Kidney epithelial cell (primary cell): ENCODE measurements around the gene GPRC6A. TPM values are rescaled to one million over a fixed set of nuclear protein-coding genes. Genes with fewer than 3 reads are reported as not detected.

ENCODE experiments used
- DNase-seq: peaks from one replicate; pipeline ENCODE4 v3.0.0-alpha.2; 2010; ENCODE audit warnings: low read depth
- H3K27me3 ChIP-seq: 2 replicates; pipeline ENCODE4 v1.6.0; 2011; ENCODE audit warnings: low read length; ENCODE audit not compliant: control insufficient read depth, insufficient read depth
- H3K36me3 ChIP-seq: 2 replicates; pipeline ENCODE4 v1.5.1; 2011; ENCODE audit warnings: low read length; ENCODE audit not compliant: control insufficient read depth, insufficient read depth
- H3K4me3 ChIP-seq: 2 replicates; pipeline ENCODE4 v1.5.1; 2011; ENCODE audit warnings: low read depth, mild to moderate bottlenecking, control low read depth, low read length
- CTCF ChIP-seq: IDR thresholded peaks from 2 replicates; pipeline ENCODE4 v1.5.1; 2011; ENCODE audit warnings: mild to moderate bottlenecking, moderate library complexity, low read length, control low read depth, inconsistent platforms; ENCODE audit not compliant: insufficient read depth, poor library complexity, severe bottlenecking
- total RNA-seq: library from RNA; depleted of rRNA; stranded (reverse); fragments of >200 nt; gene quantifications from 2 replicates; pipeline ENCODE4 v1.2.3, GENCODE V29; 2015

GPRC6A gene, protein sequence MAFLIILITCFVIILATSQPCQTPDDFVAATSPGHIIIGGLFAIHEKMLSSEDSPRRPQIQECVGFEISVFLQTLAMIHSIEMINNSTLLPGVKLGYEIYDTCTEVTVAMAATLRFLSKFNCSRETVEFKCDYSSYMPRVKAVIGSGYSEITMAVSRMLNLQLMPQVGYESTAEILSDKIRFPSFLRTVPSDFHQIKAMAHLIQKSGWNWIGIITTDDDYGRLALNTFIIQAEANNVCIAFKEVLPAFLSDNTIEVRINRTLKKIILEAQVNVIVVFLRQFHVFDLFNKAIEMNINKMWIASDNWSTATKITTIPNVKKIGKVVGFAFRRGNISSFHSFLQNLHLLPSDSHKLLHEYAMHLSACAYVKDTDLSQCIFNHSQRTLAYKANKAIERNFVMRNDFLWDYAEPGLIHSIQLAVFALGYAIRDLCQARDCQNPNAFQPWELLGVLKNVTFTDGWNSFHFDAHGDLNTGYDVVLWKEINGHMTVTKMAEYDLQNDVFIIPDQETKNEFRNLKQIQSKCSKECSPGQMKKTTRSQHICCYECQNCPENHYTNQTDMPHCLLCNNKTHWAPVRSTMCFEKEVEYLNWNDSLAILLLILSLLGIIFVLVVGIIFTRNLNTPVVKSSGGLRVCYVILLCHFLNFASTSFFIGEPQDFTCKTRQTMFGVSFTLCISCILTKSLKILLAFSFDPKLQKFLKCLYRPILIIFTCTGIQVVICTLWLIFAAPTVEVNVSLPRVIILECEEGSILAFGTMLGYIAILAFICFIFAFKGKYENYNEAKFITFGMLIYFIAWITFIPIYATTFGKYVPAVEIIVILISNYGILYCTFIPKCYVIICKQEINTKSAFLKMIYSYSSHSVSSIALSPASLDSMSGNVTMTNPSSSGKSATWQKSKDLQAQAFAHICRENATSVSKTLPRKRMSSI
- total RNA-seq: not detected in 2 replicates

GRCh38 chr6:116828983-116829382 is at the start of gene GPRC6A:
GPRC6A (minus strand) TSS chr6:116829083; CDS start chr6:116829013, 70 bp downstream.
- no peaks in the 10 kb centered on the region for H3K36me3 ChIP-seq
- DNase-seq: no peak
- H3K4me3 ChIP-seq: no peak within 1 kb of the TSS
- TF ChIP-seq CTCF: no peak
- no peaks in the 10 kb centered on the region for H3K27me3 ChIP-seq

DNA sequence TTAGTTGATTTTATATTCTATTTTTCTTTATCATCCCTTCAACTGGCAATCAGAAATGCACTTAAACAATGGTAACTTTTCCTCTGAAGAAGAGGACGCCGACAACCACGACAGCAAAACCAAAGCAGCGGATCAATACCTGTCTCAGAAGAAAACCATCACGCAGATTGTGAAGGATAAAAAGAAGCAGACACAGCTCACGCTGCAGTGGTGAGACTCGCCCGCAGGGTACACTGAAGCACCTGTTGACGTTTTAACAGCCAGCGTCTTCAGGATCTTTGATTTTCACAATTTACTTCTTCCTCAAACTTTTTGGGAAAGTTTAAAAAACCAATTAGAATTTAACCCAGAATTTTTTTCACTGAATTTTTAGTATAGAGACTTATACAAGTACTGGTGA is 48.9 kb upstream of the GPRC6A start:
- Histone ChIP-seq H3K27me3 (peaks cover 25% of the 10 kb centered on the region), H3K36me3 (no peaks in the 10 kb centered on the region), H3K4me3 (no peak overlapping the region)
- TF ChIP-seq CTCF: no peak
- no peak for DNase-seq

DNA sequence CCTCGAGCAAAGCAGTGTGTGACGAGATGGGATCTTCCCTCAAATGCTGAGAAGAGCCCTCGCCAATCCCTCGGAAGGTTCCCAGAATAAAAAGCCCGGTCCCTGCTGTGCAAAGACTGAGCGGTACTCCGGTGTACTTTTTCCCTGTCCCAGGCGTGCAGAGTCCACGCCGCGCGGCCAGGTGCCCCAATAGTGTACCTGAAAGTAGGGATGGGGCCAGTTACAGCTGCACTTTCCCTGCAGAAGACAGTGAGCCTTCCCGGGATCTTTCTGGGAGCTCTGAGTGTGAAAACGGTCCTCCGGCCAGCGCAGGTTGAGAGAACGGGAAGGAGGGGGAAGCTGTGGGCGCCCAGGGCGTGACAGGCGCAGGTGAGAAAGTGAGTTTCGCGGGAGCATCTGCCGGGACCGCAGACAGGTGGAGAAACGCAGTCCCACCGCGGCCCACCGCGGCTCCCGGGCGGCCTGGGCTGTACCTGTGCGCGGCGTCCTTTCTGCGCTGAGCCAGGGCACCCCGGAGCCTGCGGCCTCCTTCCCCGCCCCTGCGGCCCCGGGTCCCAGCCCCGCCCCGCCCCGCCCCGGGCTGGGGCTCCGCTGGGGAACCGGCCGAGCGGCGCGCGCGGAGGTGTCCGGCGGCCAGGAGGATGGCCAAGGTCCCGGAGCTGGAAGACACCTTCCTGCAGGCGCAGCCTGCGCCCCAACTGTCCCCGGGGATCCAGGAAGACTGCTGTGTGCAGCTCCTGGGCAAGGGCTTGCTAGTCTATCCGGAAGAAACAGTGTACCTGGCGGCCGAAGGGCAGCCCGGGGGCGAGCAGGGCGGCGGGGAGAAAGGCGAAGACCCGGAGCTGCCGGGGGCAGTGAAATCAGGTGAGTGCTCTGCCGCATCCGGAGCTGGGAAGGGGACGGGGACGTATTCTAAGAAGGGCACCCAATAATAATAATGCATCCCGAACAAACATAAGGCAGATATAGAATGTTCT is 48.0 kb upstream of the GPRC6A start, which contains the start of gene RFX6:
RFX6 (plus strand) TSS at position 608 of the 977 bp plus-strand sequence; CDS start at position 642, 34 bp downstream.
- H3K27me3 ChIP-seq: peaks cover 25% of the 10 kb centered on the region
- H3K36me3 ChIP-seq: no peaks in the 10 kb centered on the region
- H3K4me3 ChIP-seq: peak within 1 kb of the TSS; percentile 14
- no peak for DNase-seq
- no peak for TF ChIP-seq CTCF

GRCh38 chr6:116876107-116876506 is 47.2 kb upstream of the GPRC6A start:
- peaks cover 25% of the 10 kb centered on the region for H3K27me3 ChIP-seq
- H3K4me3 ChIP-seq: no peak overlapping the region
- no peak for TF ChIP-seq CTCF

GRCh38 chr6:116872771-116873170 is 43.9 kb upstream of the GPRC6A start:
- H3K4me3 ChIP-seq: no peak overlapping the region
- DNase-seq: no peak
- no peak for TF ChIP-seq CTCF
- H3K27me3 ChIP-seq: peaks cover 25% of the 10 kb centered on the region
- H3K36me3 ChIP-seq: no peaks in the 10 kb centered on the region

More at GRCh38 chr6:116876107-116876506, 47.2 kb upstream of the GPRC6A start:
- no peaks in the 10 kb centered on the region for H3K36me3 ChIP-seq
- no peak for DNase-seq
